T follicular helper cell (primary cell): ENCODE measurements around the gene ACER3.
"Not testable (repeated sequence)": the region's sequence is repeated elsewhere in the genome, so short reads cannot be mapped to it uniquely, and the experiment has no call there.

Experiments used
- DNase-seq: peaks from one replicate; pipeline ENCODE4 v3.0.0-alpha.2; 2020; ENCODE audit warnings: low read depth

ACER3 gene

GRCh38 chr11:76919887-76920746 is 59.4 kb downstream of the ACER3 start:
- peak; percentile 41 for DNase-seq

GRCh38 chr11:76927160-76927559 is 66.4 kb downstream of the ACER3 start:
- DNase-seq: no peak

GRCh38 chr11:76935042-76935441 is 74.3 kb downstream of the ACER3 start:
- DNase-seq: no peak

- DNase-seq: no peak
Observed at GRCh38 chr11:76939219-76939631, 78.5 kb downstream of the ACER3 start.

GRCh38 chr11:76944225-76944624 is 83.5 kb downstream of the ACER3 start:
- DNase-seq: no peak

GRCh38 chr11:76946223-76946622 is 85.5 kb downstream of the ACER3 start:
- no peak for DNase-seq

- no peak for DNase-seq
Observed at GRCh38 chr11:76947190-76947589, 86.5 kb downstream of the ACER3 start.

GRCh38 chr11:76947800-76948199 is 87.1 kb downstream of the ACER3 start:
- DNase-seq: no peak

GRCh38 chr11:76955459-76956114 is 94.9 kb downstream of the ACER3 start:
- DNase-seq: no peak

- DNase-seq: no peak
Observed at GRCh38 chr11:76962583-76963416, 102.1 kb downstream of the ACER3 start.

GRCh38 chr11:76963417-76964168 is 102.9 kb downstream of the ACER3 start:
- DNase-seq: not testable (repeated sequence)

GRCh38 chr11:76972051-76972450 is 111.3 kb downstream of the ACER3 start:
- DNase-seq: no peak

- DNase-seq: no peak
Observed at GRCh38 chr11:76974179-76974891, 113.6 kb downstream of the ACER3 start.

GRCh38 chr11:76975513-76975912 is 114.8 kb downstream of the ACER3 start:
- DNase-seq: no peak

- DNase-seq: no peak
Observed at GRCh38 chr11:76977791-76978190, 117.1 kb downstream of the ACER3 start.

- no peak for DNase-seq
Observed at GRCh38 chr11:76978239-76978638, 117.5 kb downstream of the ACER3 start.

- no peak for DNase-seq
Observed at GRCh38 chr11:76978818-76979217, 118.1 kb downstream of the ACER3 start.

- no peak for DNase-seq
Observed at GRCh38 chr11:76980196-76980595, 119.5 kb downstream of the ACER3 start.

GRCh38 chr11:76984743-76985142 is 124.0 kb downstream of the ACER3 start:
- no peak for DNase-seq

GRCh38 chr11:76987203-76987602 is 126.5 kb downstream of the ACER3 start:
- no peak for DNase-seq

GRCh38 chr11:76990628-76991027 is 129.9 kb downstream of the ACER3 start:
- no peak for DNase-seq
